ENCODE results near the gene SCUBE2. TPM values are rescaled to one million over a fixed set of nuclear protein-coding genes. Genes with fewer than 3 reads are reported as not detected.

The SCUBE2 gene
- total and polyA plus RNA-seq, 2 donors (not counting 3 experiments of a cell fraction or from before 2014, with no cell fraction given): 0.55 to 3.5 TPM

- DNase-seq (ENCODE audit: low read depth, low spot score) (no peak), FAIRE-seq (no peak)
- no peaks in the 10 kb centered on the region for H3K27me3 ChIP-seq (ENCODE audit: control insufficient read depth in 2 of 2, insufficient read depth in 2 of 2, low read length in 2 of 2)
- TF ChIP-seq MYC (IDR thresholded peaks at IDR 0.05; ENCODE audit: low read depth, low read length) (no peak), GATA2 (IDR thresholded peaks at IDR 0.05; ENCODE audit: insufficient read depth, insufficient read length, low read depth, low read length) (peak; percentile 13)
- H2AFZ ChIP-seq (ENCODE audit: low read depth, low read length): no peak overlapping the region
- no peaks in the 10 kb centered on the region for H3K36me3 ChIP-seq (ENCODE audit: control insufficient read depth in 2 of 2, extremely low read depth in 1 of 2, insufficient read depth in 2 of 2, low read length in 2 of 2)
- no peaks in the 10 kb centered on the region for H3K79me2 ChIP-seq (ENCODE audit: control insufficient read depth, insufficient read depth, low read length)
- no peaks in the 10 kb centered on the region for H4K20me1 ChIP-seq (replicated peaks; ENCODE audit: control insufficient read depth, extremely low read depth, insufficient read depth, low read length)
- no peak overlapping the region for H3K4me3 ChIP-seq (replicated peaks in 1 of 3; ENCODE audit: insufficient read depth in 1 of 3, low read depth in 1 of 3, low read length in 3 of 3)
- intact Hi-C loops (cut with micrococcal nuclease): no loop called here
- no peaks in the 10 kb centered on the region for H3K4me1 ChIP-seq (ENCODE audit: control insufficient read depth, extremely low read depth, insufficient read depth, low read length)
- CTCF ChIA-PET: no interaction called here
- no peaks in the 10 kb centered on the region for H3K9me3 ChIP-seq (replicated peaks; ENCODE audit: control insufficient read depth, insufficient read depth, low read length)
- H3K27ac ChIP-seq (ENCODE audit: insufficient read depth, low read depth, low read length): no peak overlapping the region
- no TSS peak for BruUV-seq (replicated peaks)
- POLR2A ChIA-PET: interaction anchor here (1.2 kb wide), 1 partner anchor 15 kb away, joined by 3 read pairs; the partner anchor contains the start of gene NRIP3
- H3K9ac ChIP-seq (replicated peaks; ENCODE audit: extremely low read depth, insufficient read depth, low read length): no peak overlapping the region
- dilution Hi-C loops (cut with MboI; ENCODE audit: extremely low pct_ligation_motif_present, low sequenced_read_pairs): no loop called here
- no peaks in the 10 kb centered on the region for H3K9me1 ChIP-seq (replicated peaks; ENCODE audit: control insufficient read depth, extremely low read depth, insufficient read depth, low read length)
- no peak overlapping the region for H3K4me2 ChIP-seq (ENCODE audit: insufficient read depth, low read length)
These were observed 102.8 kb downstream of the SCUBE2 start for GRCh38 chr11:8988329-8989234.

- dilution Hi-C loops (cut with MboI; ENCODE audit: extremely low pct_ligation_motif_present, low sequenced_read_pairs): no loop called here
- Histone ChIP-seq H2AFZ (ENCODE audit: low read depth, low read length) (no peak overlapping the region), H3K9ac (replicated peaks; ENCODE audit: extremely low read depth, insufficient read depth, low read length) (no peak overlapping the region), H3K36me3 (ENCODE audit: control insufficient read depth in 2 of 2, extremely low read depth in 1 of 2, insufficient read depth in 2 of 2, low read length in 2 of 2) (no peaks in the 10 kb centered on the region), H3K9me1 (replicated peaks; ENCODE audit: control insufficient read depth, extremely low read depth, insufficient read depth, low read length) (no peaks in the 10 kb centered on the region), H3K4me1 (ENCODE audit: control insufficient read depth, extremely low read depth, insufficient read depth, low read length) (no peaks in the 10 kb centered on the region), H3K4me2 (ENCODE audit: insufficient read depth, low read length) (no peak overlapping the region), H3K79me2 (ENCODE audit: control insufficient read depth, insufficient read depth, low read length) (no peaks in the 10 kb centered on the region), H4K20me1 (replicated peaks; ENCODE audit: control insufficient read depth, extremely low read depth, insufficient read depth, low read length) (no peaks in the 10 kb centered on the region), H3K9me3 (replicated peaks; ENCODE audit: control insufficient read depth, insufficient read depth, low read length) (no peaks in the 10 kb centered on the region), H3K27ac (ENCODE audit: insufficient read depth, low read depth, low read length) (no peak overlapping the region), H3K4me3 (replicated peaks in 1 of 3; ENCODE audit: insufficient read depth in 1 of 3, low read depth in 1 of 3, low read length in 3 of 3) (no peak overlapping the region), H3K27me3 (ENCODE audit: control insufficient read depth in 2 of 2, insufficient read depth in 2 of 2, low read length in 2 of 2) (no peaks in the 10 kb centered on the region)
- TF ChIP-seq MAX (IDR thresholded peaks at IDR 0.05; ENCODE audit: insufficient read depth, insufficient read length) (no peak), JUN (IDR thresholded peaks at IDR 0.05; ENCODE audit: borderline replicate concordance, insufficient read depth, insufficient read length, low read depth) (no peak), POLR2AphosphoS5 (IDR thresholded peaks at IDR 0.05; ENCODE audit: insufficient read depth, low read depth, low read length) (no peak), FOS (IDR thresholded peaks at IDR 0.05; ENCODE audit: borderline replicate concordance, insufficient read depth, low read length) (no peak), GATA2 (IDR thresholded peaks at IDR 0.05; ENCODE audit: insufficient read depth, insufficient read length, low read depth, low read length) (no peak), POLR2A (IDR thresholded peaks at IDR 0.05; ENCODE audit: low read depth, low read length) (no peak), CTCF (IDR thresholded peaks at IDR 0.05; ENCODE audit: extremely low read depth in 1 of 2, insufficient read depth in 1 of 2, low read depth in 1 of 2, low read length in 2 of 2) (no peak), EZH2 (IDR thresholded peaks at IDR 0.05; ENCODE audit: borderline replicate concordance, low read depth, low read length, severe bottlenecking) (no peak), MYC (IDR thresholded peaks at IDR 0.05; ENCODE audit: low read depth, low read length) (no peak)
- ChIA-PET POLR2A (no interaction called here), CTCF (no interaction called here)
- no peak for FAIRE-seq
- intact Hi-C loops (cut with micrococcal nuclease): no loop called here
- BruUV-seq (replicated peaks): no TSS peak
- no peak for DNase-seq (ENCODE audit: low read depth, low spot score)
These were observed 104.0 kb downstream of the SCUBE2 start for GRCh38 chr11:8987446-8987845.
